BJ (cell line): ENCODE data around the gene FKBP8. TPM values are rescaled to one million over a fixed set of nuclear protein-coding genes. Genes with fewer than 3 reads are reported as not detected.

Experiments used
- CTCF ChIA-PET: fragments of 350-600 bp; formaldehyde crosslinking; extraction: SDS; loops from one replicate; lab custom pipeline; 2021; ENCODE audit warnings: antibody characterized with exemption, inconsistent platforms; lab: Yijun Ruan, JAX
- POLR2A ChIA-PET: fragments of 300-600 bp; sonication (Branson Sonifier 250); formaldehyde crosslinking; extraction: SDS; loops from one replicate; lab custom pipeline; 2021; ENCODE audit warnings: antibody characterized with exemption; lab: Charles Lee
- DNase-seq: peaks from one replicate; pipeline ENCODE4 v3.0.0-alpha.2; 2011; ENCODE audit warnings: low read depth
- H3K27me3 ChIP-seq: 2 replicates; pipeline ENCODE4 v1.6.0; 2011; ENCODE audit warnings: low read length; ENCODE audit not compliant: control insufficient read depth, insufficient read depth
- H3K36me3 ChIP-seq: 2 replicates; pipeline ENCODE4 v1.5.1; 2011; ENCODE audit warnings: low read length; ENCODE audit not compliant: control insufficient read depth, insufficient read depth
- H3K4me3 ChIP-seq: 2 replicates; pipeline ENCODE4 v1.5.1; 2011; ENCODE audit warnings: low read depth, mild to moderate bottlenecking, control low read depth, low read length
- CTCF ChIP-seq: IDR thresholded peaks from 2 replicates; pipeline ENCODE4 v1.5.1; 2011; ENCODE audit warnings: low read depth, mild to moderate bottlenecking, control low read depth, inconsistent platforms, low read length, moderate library complexity; ENCODE audit not compliant: insufficient read depth
- polyA plus RNA-seq: library from polyadenylated mRNA; depleted of rRNA; stranded (reverse); fragments of >200 nt; gene quantifications from 2 replicates; pipeline ENCODE4 v1.2.3, GENCODE V29; 2011; rRNA removed

The FKBP8 gene
- polyA plus RNA-seq, 1 experiment: 280 TPM

DNA sequence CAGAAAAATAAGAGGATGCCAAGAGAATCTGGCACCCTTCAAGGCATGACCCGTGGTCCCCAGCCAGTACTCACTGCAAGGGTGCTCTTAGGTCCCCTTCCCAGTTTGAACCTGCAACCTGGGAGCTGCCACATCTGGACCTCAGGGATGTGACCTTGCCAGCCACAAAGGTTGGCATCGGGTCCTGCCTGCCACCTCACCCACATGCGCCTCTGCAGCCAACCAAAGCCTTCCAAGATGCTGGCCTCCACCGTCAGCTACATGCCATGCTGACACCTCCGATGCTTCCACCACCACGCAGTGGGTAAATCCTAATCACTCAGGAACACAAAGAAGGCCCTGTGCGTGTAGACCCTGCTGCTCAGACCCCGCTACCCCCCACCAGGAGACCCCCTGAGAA lies 56.6 kb downstream of the FKBP8 start:
- DNase-seq: no peak
- CTCF ChIA-PET: interaction anchor here (1.0 to 2.4 kb wide), 5 partner anchors 9 to 33 kb away, joined by 3 to 7 read pairs (median 4); no protein-coding TSS in a partner anchor
- no peaks in the 10 kb centered on the region for H3K27me3 ChIP-seq
- no peak for TF ChIP-seq CTCF
- peaks cover 7% of the 10 kb centered on the region for H3K36me3 ChIP-seq
- POLR2A ChIA-PET: interaction anchor here (0.9 kb wide), 1 partner anchor 9 kb away, joined by 3 read pairs; no protein-coding TSS in a partner anchor
- H3K4me3 ChIP-seq: no peak overlapping the region

DNA sequence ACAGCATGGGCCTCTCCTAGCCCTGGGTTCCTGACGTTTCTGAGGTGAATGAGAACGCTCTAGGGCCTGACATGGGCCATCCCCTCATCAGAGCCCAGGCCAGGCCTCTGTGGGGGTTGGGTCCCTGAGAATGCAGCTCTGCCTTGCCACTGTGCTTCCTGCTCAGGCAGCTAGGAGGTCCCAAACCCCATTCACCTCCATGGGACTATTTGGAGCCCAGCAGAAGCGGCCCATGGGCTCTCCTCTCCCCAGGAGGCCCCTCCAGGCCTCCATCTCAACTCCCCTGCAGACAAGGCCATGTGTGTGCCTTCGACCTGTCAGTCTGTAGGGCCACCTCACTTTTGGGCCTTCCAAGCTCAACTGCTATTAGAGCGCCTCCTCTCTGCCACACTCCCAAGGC lies 58.4 kb downstream of the FKBP8 start:
- Histone ChIP-seq H3K27me3 (no peaks in the 10 kb centered on the region), H3K36me3 (peaks cover 2% of the 10 kb centered on the region), H3K4me3 (no peak overlapping the region)
- POLR2A ChIA-PET: no interaction called here
- no peak for DNase-seq
- CTCF ChIA-PET: interaction anchor here (1.1 to 2.4 kb wide), 2 partner anchors 23 to 35 kb away, joined by 3 to 7 read pairs; no protein-coding TSS in a partner anchor
- TF ChIP-seq CTCF: no peak

DNA sequence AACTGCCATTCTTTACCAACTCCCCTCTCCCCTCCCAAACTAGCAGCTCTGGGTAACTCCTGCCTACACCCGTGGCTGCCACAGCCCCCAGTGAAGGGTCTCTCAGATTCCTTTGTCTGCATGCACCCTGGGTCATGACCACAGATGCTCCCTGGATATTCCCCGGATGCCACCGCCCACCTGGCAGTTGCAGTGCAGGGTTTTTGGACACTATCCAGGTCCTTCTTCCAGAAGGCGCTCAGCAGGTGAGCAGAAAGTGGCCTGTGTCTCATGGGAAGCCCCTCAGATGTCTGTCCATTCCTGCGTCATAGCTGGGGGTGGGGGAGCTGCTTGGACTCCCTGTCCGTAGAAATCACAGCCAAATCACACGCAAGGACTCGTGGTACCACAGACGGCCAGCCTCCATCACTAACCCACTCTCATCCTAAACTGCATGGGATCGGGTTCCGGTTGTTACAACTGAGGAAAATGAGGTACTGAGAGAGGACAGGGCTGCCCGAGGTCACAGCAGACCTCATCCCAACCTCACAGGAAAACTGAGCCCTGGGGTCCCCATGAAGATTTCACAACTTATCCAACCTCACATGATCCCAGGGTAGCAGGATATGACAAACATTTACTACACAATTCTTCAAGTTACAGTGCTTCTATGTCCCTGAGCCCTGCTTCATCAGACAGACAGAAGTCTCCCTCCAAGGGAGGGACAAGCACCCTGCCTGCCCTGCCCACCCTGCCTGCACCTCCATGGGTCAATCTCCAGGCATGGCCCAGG lies 60.1 kb downstream of the FKBP8 start:
- Histone ChIP-seq H3K36me3 (peaks cover 2% of the 10 kb centered on the region), H3K27me3 (no peaks in the 10 kb centered on the region), H3K4me3 (no peak overlapping the region)
- no peak for DNase-seq
- CTCF ChIA-PET: interaction anchor here (0.7 to 6.9 kb wide), 5 partner anchors 8 to 363 kb away, joined by 3 to 35 read pairs (median 4); no protein-coding TSS in a partner anchor
- POLR2A ChIA-PET: no interaction called here
- no peak for TF ChIP-seq CTCF

Other genes with a start within 250 kb of the FKBP8 start
- gene LSM4, start 220.5 kb downstream of the FKBP8 start, polyA plus RNA-seq: 94.7 and 99.8 TPM in 2 replicates
- 30.7 and 32.2 TPM in 2 replicates for gene PGPEP1, start 203.0 kb downstream of the FKBP8 start, polyA plus RNA-seq
- gene GDF15, start 157.4 kb downstream of the FKBP8 start, polyA plus RNA-seq: 19.0 and 30.8 TPM in 2 replicates
- gene LRRC25, start 146.0 kb downstream of the FKBP8 start, polyA plus RNA-seq: 0.06 TPM in 1 of 2 replicates, not detected in the other
- gene SSBP4, start 124.2 kb downstream of the FKBP8 start, polyA plus RNA-seq: 16.3 and 24.1 TPM in 2 replicates
- gene ISYNA1, start 105.4 kb downstream of the FKBP8 start, polyA plus RNA-seq: 13.5 and 27.0 TPM in 2 replicates
- 4.4 and 10.2 TPM in 2 replicates for gene ELL, start 21.5 kb downstream of the FKBP8 start, polyA plus RNA-seq
- gene KXD1, start 14.3 kb upstream of the FKBP8 start, polyA plus RNA-seq: 100 and 163 TPM in 2 replicates
- gene UBA52, start 28.3 kb upstream of the FKBP8 start, polyA plus RNA-seq: 2,336 and 2,472 TPM in 2 replicates
- 22.4 and 24.3 TPM in 2 replicates for gene REX1BD, start 45.2 kb upstream of the FKBP8 start, polyA plus RNA-seq
- 5.6 and 6.6 TPM in 2 replicates for gene CRLF1, start 63.2 kb upstream of the FKBP8 start, polyA plus RNA-seq
- 0.69 and 1.6 TPM in 2 replicates for gene TMEM59L, start 69.3 kb upstream of the FKBP8 start, polyA plus RNA-seq
- 0.91 and 2.3 TPM in 2 replicates for gene KLHL26, start 93.5 kb upstream of the FKBP8 start, polyA plus RNA-seq
- 0.97 and 1.5 TPM in 2 replicates for gene CRTC1, start 140.1 kb upstream of the FKBP8 start, polyA plus RNA-seq
- 8.6 and 9.2 TPM in 2 replicates for gene COMP, start 247.7 kb upstream of the FKBP8 start, polyA plus RNA-seq